IPS-NIHi7 (cell line): ENCODE data around the gene CREB5.

Source experiments
- DNase-seq: peaks from one replicate; pipeline ENCODE4 v3.0.0; 2012; ENCODE audit warnings: mixed read lengths; ENCODE audit errors: extremely low spot score

Gene CREB5

DNA sequence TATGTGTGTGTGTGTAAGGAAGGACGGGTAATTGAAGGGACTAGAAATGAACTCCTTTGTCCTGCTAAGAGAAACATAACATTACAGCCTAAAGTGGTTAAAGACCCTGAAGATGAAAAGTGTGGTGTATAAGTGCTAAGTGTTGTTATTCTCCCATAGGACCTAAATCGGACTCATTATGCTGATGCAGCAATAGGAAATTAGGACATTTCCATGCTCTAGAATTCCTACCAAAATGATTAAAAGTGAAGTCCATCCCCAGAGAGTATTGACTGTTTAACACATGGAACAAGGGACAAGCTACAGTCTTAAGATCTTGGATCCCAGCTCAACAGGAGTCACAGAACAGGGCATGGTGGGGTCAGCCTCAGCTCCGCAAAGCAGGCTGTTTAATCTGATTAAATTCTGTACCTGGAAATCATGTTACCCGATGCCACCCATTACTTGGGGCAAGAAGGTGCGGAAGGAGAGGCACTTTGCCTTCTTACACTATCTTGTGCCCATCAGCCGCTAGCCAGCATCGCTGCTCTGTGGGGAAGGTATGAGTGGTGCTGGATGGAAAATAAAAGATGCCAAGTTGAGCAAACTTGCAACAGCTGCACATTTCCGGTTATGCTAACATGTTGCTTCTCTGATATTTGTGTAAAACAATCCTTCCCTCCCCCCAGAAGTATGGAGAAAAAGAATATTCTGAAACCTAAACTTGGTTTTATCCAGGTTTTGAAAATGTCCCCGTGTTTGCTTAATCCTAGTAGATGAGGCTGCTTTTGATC, 100.5 kb downstream of the CREB5 start:
- no peak for DNase-seq

DNA sequence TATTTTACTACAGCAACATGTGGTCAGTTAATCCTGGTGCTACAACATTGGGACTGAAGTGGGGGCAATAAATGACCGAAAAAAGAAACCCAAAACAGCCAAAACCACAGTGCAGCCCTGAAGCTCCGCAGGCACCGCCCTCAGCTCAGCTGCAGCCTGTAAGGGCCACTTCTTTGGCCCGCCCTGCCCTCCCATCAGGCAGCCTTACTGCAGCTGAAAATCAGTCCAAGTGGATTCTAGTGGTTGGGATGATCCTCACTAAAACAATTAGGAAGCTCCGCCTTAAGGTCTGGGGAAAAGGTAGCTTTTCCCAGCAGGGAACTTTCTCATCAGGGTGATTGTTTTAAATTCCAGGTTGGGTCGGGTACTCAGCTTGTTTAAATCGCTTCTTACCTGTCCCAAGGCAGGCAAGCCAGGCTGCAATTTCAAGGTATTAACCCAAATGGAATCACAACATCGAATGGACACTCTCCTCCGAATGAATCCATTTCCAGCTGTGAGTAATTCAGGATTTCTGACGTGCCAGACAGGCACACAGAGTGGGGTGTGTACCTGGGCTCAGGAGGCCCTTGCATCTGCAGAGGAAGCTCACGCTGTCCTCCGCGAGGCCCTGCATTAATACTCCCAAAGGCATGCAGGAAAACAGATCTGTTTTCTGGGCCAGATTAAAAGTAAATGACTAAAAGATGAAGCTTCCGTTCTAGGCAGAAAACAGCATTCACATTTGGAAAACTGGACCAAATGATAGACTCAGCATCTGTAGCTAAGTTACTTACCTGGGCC, 104.3 kb downstream of the CREB5 start:
- DNase-seq: peak; percentile 76

DNA sequence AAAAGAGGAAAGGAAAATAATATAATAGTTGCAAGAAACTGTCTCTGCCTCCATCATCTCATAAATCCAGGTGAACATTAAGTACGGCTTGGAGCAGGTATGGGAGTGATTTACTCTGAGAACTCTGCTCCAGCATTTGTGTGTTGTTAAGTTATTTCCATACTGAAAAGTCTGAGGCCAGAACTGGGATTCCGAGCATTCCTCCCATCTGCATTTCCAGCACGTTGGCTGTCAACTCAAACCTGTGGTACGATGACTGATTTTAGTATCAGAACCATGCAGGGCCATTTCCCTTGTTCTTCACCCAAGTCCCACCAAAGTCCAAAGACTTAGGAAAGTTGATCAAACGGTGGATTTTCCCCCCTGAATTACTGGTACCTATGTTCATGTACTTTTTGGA, 104.9 kb downstream of the CREB5 start:
- no peak for DNase-seq

DNA sequence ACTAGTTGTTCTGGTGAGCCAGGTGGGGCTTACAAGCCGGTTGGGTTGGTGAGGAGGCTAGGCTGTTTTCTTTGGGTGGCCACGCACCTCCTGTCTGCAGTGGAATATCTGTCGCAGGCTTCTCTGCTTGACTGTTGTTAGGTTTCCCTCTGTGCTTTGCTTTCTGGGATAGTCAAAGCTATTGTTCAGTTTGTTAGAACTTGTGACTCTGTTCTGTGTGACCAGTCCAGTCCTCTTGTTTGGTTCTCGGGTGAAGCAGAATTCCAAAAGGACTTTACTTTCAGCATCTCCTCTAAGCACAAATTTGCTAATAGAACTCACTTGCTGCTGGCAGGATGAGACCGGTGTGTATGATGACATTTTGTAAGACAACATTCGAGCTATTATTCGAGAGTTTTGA, 105.3 kb downstream of the CREB5 start:
- DNase-seq: no peak

DNA sequence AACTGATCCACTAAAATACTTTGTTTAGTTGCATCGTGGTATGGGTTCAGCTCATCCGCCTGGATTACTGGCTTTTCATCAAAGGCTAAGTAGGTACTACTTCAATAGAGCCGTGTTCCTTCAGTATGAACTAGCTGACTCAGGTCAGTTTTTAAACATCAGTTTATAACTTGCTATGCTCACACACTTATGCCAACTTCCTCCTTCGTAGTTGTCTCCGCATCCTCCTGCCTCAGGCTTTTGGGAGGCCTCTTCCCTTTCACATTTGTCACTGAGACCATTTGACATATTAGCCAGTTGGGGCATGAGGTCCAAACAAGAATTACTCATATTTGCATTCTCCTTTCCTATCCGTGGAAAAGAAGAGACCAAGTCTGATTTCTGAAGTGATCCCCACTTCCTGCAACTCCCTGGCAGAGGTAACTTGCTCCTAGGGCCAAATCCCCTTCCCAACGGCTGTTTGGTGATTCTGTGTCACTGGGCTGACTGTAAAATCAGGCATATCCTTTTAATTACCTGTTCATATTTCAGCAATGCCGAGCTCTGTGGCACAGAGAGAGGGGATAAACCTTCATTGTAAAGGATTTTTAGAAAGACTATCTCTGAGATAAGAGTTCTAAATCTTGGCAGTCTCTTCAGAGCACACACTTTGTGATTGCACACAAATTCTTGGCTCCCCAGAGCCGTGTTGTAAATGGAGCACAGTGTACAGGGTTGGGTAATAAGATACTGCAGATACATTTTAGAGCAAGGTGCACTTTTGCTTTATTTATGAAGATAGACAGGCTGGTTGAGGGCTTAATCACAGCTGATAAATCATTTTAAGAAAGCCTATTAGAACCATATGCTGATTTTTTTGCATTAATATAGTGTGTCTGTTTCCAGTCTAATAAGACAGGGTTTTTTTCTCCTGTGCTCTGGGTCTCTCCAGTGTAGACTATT, 108.0 kb downstream of the CREB5 start:
- DNase-seq: no peak

DNA sequence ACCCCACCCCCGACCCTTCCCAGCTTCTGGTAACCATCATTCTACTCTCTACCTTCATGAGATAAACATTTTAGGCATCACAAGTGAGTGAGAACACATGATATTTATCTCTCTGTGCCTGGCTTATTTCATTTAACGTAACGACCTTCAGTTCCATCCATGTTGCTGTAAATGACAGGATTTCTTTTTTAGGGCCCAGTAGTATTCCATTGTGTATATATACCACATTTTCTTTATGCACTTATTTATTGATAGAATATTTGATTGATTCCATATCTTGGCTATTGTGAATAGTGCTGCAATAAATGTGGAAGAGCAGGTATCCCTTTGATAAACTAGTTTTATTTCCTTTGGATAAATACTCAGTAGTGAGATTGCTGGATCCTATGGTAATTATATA, 112.7 kb downstream of the CREB5 start:
- no peak for DNase-seq

DNA sequence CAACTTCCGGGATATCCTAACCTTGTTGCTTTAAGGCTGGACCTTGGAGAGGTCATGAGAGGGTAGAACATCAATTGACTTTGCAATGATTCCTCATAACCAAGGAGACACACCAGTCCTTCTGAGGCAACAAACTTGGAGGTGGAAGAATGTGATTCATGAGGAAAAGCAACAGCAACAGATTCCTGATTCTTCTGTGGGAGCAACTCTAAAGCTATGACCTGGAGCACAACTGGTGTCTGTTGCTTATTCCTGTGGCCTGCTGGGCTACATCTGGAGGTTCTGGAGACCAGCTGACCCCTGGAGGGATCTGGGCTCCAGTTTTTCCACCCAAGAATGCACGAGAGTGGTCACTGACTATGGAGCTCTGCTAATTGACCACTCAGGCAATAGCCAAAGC, 116.6 kb downstream of the CREB5 start:
- no peak for DNase-seq

DNA sequence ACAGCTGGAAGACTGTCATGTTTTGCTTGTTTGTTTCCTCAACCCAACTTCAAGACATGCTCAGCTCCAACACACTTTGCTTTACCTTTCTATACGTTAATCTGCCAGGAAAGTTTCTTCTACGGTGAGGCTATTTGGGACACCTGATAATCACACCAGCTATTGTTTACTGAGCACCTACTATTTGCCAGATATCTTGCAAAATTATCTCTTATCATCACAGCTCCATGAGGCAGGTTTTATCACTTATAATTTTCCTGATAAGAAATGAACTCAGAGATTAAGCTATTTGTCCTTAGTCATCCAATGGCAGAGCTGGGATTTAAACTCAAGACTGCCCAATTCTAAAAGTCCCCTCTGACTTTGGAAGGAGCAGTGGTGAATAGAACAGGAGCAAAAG, 117.4 kb downstream of the CREB5 start:
- DNase-seq: no peak

DNA sequence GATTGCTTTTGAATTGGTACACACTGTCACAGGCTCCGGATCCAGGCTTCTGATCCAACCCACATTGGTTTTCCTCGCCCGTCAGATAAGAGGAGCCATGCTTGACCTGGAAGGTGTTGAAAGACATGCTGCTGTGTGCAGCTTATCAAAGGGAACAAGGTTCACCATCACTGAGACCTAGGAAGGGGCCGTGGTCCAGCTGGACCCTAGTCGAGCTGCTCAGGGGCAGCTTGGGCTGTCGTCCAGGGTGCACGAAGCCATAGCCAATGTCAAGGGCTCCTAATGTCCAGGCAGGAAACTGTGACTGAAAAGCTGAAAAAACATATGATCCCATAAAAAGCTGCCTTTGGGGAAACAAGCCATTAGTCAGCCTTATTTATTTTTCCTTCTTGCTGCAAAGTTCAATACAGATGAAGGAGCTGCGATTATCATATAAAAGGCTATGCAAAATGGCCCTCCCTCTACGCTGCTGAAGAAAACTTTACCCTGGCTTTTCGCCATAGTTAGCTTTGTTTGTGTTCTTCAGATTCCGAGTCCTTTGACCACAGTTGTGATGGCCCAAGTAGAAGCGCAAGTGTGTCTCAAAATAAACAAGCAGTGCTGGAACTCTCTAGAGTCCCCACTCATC, 118.0 kb downstream of the CREB5 start:
- no peak for DNase-seq

DNA sequence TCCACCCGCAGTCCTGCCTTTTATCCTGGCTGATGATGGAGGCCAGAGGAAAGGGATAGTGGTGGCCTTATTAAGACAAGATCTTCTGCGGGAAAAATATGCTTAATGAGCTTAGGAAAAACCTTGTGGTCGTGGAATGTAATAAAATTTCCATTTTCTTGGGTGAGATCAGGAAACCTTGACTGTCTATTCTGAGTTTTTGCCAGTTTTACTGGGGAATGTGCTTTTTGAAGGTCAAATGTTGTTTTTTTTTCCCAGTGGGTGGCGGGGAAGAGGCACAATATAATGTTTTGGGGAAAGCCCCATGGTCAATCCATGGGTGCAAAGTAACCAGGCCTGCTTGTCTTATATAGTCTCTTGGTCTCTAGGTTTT, 118.5 kb downstream of the CREB5 start:
- no peak for DNase-seq

DNA sequence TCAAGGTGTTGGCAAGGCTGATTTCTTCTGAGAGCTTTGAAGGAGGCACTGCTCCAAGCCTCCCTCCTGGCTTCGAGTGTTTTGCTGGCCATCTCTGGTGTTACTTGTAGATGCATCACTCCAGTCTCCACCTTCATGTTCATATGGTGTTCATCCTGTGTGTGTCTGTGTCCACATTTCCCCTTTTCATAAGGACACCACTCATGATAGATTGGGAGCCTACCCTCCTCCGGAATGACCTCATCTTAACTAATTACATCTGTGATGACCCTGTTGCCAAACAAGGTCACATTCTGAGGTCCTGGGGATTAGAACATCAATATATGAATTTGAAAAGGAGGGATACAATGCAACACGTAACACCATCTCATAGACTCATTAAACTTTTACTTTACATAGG, 119.0 kb downstream of the CREB5 start:
- DNase-seq: no peak

DNA sequence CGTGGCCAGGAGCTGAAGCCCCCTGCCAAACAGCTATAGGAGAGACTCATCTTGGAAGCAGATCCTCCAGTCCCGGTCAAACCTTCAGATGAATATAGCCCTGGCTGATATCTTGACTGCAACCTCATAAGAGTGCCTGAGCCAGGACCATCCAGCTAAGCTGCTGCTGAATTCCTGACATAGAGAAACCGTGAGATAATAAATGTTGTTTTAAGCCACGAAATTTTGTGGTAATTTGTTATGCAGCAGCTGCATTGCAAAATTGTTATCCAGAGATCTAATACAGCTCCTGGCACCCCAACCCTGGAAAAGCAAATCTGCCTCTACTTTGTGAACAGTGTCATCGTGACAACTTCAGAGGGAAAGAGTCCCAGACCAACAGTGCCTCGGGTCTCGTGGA, 119.9 kb downstream of the CREB5 start:
- DNase-seq: no peak

DNA sequence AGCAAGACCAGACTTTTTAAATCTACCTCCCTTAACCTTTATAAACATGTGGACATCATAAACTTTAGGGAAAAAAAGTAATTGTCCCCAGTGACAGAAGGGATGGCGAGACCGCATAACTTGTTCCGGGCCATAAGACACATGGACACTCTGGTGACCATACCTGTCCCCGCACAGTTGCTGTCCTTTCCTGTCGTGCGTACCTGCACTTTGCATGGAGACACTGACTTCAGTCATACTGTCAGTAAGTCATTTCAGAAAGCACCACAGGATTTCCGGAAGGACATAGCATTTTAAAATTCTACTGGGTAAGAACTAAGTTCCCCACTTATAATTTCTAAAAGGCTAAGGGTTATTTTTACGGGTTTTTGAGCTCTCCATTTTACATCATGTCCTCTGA, 120.9 kb downstream of the CREB5 start:
- no peak for DNase-seq

DNA sequence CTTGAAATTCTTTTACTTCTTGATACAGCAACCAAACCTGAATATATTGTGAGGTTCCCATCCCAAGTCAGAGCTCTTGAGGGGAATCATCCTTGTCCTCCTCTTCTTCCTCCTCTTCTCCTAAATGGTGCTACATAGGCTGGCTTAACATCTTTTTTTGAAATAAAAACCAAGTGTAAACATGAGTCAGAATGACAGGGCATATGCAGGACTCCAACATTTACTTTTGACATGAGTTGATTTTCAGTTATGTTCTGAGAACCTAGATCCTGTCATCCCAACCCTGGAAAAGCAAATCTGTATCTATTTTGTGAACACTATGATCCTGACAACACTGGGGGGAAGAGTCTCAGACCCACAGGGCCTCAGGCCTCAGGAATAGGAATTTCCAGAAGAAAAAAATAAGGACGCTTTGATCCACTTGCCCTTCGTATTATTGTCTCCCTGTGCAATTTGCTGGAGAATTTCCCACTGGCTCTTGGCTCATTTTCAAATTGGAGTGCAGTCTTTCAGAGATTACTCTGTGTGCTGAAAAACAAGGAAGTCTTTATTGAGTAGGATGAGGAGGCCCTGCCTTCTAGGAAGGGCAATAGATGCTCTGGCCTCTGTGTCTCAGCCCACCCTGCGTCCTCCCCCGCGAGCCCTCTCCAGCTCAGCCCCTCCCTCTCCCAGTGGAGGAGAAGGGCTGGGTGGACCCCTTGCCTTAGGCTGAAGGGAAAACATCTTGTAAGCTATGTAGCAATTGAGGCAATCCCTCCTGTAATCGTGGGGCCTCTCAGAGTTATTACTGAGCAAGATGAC, 121.6 kb downstream of the CREB5 start:
- no peak for DNase-seq

DNA sequence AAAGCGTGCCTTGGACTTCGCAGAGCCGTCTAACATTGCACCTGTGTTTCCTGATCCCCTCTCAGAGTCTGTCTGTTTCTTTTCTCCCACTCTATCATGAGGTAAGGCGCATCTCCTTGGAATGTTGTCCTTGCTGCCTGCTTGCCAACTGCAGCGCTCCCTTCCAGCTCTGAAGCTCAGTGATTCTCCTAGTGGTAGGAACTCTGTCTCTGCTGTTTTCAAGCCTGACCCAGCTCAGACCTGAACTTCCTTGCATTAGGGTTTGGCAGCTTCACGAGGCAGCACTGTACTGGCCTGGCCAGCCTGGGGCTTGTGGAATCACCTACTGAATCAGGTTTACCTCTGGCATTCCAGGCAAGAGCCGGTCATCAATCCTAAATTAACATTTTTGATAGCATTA, 123.9 kb downstream of the CREB5 start:
- peak; percentile 82 for DNase-seq

DNA sequence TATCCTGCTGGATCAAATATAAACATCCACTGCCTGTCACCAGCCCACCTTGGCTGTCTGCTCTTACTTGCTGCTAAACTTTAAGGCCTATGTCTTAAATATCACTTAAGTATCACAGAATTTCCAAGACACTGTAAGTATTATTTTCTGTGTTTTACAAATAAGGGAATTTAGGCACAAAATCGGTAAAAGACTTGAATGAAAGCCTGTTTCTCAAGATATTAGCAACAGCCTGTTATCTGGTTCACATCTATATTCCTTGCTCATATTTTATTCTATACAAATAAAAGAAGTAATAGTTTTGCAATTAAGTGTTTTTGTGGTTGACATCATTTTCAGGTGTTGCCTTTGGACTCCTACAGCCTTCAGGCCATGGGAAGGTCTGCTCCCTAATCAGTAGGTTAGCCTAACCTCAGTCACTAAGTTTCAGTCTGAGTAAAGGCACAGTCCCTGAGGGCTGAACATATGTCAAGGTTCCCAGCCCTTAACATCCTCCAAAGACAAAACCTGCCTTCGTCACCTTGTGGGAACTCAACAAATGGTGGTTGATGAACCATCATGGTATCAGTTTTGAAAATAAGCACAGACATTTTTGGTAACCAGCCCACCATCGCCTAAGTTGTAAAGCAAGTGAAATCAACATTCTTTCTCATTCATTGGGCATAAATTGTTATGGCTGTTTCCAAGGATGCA, 127.1 kb downstream of the CREB5 start:
- no peak for DNase-seq

DNA sequence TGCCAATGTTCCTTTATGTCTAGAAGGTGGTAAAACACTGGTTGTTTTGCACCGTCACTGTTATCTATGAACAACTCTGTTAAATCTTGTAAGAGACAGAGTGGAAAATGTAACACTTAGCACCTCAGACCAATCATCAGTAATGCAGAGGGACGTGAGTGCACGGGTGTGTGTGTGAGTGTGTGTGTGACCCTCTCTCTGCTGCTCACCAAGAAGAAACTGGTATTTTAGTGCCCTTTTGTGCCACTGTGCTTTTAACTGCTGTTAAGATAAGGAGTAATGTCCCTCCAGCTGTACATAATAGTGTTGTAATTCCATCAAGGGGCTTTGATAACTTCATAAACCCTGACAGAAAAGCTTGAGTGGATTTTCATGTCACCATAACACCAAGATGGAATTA, 130.1 kb downstream of the CREB5 start:
- DNase-seq: no peak

DNA sequence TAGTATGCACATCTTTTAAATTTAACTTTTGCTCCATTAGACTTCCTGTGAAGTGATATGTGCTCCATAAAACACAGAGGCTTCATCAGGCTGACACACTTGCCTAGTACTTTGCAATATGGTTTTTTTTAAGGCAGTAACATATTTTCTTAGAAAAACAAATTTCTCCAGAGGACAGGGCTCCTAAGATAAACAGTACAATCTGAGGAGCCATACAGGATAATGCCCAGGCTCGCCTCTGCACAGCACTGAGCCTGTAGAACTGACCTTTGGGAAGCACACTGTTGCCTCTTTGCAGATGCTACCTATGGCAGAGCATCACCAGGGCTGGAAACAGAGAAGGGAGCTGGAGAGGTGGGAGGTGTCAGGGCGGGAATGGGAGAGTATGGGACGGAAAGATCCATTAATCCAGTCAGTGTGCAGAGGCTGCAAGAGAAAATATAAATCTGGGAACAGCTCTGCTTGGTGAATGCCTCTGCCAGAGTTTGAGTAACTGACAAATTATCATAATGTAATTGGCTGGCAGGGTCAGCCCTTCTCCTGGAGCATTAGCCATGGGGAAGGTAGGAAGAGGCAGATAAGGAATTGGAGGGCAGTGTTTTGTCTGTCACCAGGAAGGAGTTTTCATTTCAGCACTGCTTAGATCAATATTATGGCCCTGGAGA, 132.3 kb downstream of the CREB5 start:
- DNase-seq: no peak

DNA sequence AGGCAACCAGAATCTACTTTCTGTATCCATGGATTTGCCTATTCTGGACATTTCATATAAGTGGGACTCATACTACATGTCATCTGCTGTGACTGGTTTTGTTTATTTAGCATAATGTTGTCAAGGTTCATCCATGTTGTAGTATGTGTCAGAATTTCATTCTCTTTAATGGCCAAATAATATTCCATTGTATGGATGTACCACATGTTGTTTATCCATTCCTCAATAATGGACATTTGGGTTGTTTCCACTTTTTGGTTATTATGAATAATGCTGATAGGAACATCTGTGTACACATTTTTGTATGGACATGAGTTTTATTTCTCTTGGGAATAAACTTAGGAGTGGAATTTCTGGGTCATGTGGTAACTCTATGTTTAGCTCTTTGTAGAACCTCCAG, 133.7 kb downstream of the CREB5 start:
- DNase-seq: no peak

DNA sequence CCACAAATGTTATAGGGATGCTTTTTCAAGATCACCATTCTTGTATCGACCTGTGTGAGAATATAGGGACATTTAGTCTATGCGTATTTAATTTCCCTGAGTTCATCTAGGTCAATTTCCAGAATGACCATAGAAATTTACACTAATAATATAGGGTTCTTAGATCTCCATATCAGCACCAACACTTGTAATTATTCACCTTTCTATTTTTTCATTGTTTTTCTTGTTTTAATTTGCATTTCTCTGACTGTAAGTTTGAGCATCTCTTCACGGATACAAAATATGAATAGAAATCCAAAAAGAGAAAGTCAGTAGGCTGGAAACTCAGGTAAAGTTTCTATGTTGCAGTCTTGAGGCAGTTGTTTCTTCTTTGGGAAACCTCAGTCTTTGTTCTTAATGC, 134.8 kb downstream of the CREB5 start:
- no peak for DNase-seq
